Panc1 (cell line): ENCODE measurements around the gene COL4A3. TPM values are rescaled to one million over a fixed set of nuclear protein-coding genes. Genes with fewer than 3 reads are reported as not detected.

ENCODE experiments used
- ATAC-seq: fragments of 200-7000 bp; cut with Tn5 transposase; 2 replicates; pipeline ENCODE4 v1.9.1; 2020; ENCODE audit warnings: mild to moderate bottlenecking, moderate library complexity
- BruUV-seq: library from RNA; stranded (reverse); fragments of 400-500 nt; replicated peaks from 2 replicates; lab custom pipeline; 2021; lab: Mats Ljungman, UMichigan
- CTCF ChIA-PET: fragments of 300-600 bp; sonication (Branson Sonifier 250); formaldehyde crosslinking; loops from one replicate; lab custom pipeline; 2022; ENCODE audit warnings: antibody characterized with exemption; lab: Charles Lee
- POLR2A ChIA-PET: fragments of 300-600 bp; sonication (Branson Sonifier 250); formaldehyde crosslinking; loops from one replicate; lab custom pipeline; 2022; ENCODE audit warnings: antibody characterized with exemption; lab: Charles Lee
- DNase-seq: peaks from one replicate; pipeline ENCODE4 v3.0.0-alpha.2; 2010; ENCODE audit warnings: low read depth, low spot score
- H3K27ac ChIP-seq: 2 replicates; pipeline ENCODE4 v1.5.1; 2011; ENCODE audit warnings: mild to moderate bottlenecking, low read length, inconsistent platforms
- H3K27me3 ChIP-seq: fragments of 200-500 bp; sonication (Bioruptor generic); 2 replicates; pipeline ENCODE4 v1.6.0; 2014; ENCODE audit warnings: low read length, inconsistent platforms; ENCODE audit not compliant: control insufficient read depth, insufficient read depth
- H3K36me3 ChIP-seq: fragments of 200-500 bp; sonication (Bioruptor generic); 2 replicates; pipeline ENCODE4 v1.5.1; 2014; ENCODE audit warnings: inconsistent platforms, mild to moderate bottlenecking, low read length, moderate library complexity; ENCODE audit not compliant: control insufficient read depth, insufficient read depth
- H3K4me1 ChIP-seq: 2 replicates; pipeline ENCODE4 v1.5.1; 2011; ENCODE audit warnings: inconsistent platforms, mild to moderate bottlenecking, low read length, moderate library complexity; ENCODE audit not compliant: control insufficient read depth, insufficient read depth
- H3K4me3 ChIP-seq, 2 experiments: 2 replicates each; pipeline ENCODE4 v1.5.1; 2011 to 2012; ENCODE audit warnings: low read depth in 2 of 2, low read length in 2 of 2, mild to moderate bottlenecking in 2 of 2, inconsistent platforms in 1 of 2, moderate library complexity in 1 of 2
- H3K9me3 ChIP-seq: fragments of 200-500 bp; sonication (Bioruptor generic); 2 replicates; pipeline ENCODE4 v1.5.1; 2014; ENCODE audit warnings: low read depth, mild to moderate bottlenecking, inconsistent platforms, low read length, moderate library complexity; ENCODE audit not compliant: control insufficient read depth, insufficient read depth
- CTCF ChIP-seq: fragments of 450-650 bp; IDR thresholded peaks from 2 replicates; pipeline ENCODE4 v1.5.1; 2017; ENCODE audit warnings: mild to moderate bottlenecking
- POLR2AphosphoS5 ChIP-seq: IDR thresholded peaks from 2 replicates; pipeline ENCODE4 v1.6.1; 2012; ENCODE audit warnings: mild to moderate bottlenecking, low read depth, low read length, moderate library complexity
- REST ChIP-seq, 2 experiments: IDR thresholded peaks; 2 replicates each; pipeline ENCODE4 v1.6.1; 2011 to 2012; ENCODE audit warnings: low read depth in 2 of 2, control low read depth in 1 of 2, low read length in 1 of 2, mild to moderate bottlenecking in 1 of 2, moderate library complexity in 1 of 2; ENCODE audit not compliant: insufficient read depth in 1 of 2
- SIN3A ChIP-seq: IDR thresholded peaks from 2 replicates; pipeline ENCODE4 v1.6.1; 2012; ENCODE audit warnings: low read depth, mild to moderate bottlenecking, low read length, moderate library complexity, borderline replicate concordance; ENCODE audit not compliant: insufficient read depth
- TCF7L2 ChIP-seq: IDR thresholded peaks from 2 replicates; pipeline ENCODE4 v1.6.1; 2011; ENCODE audit warnings: mild to moderate bottlenecking, low read depth, low read length, inconsistent platforms
- in situ Hi-C: cut with HindIII; loops from 2 replicates; pipeline ENCODE4 v1.10.0; 2016; ENCODE audit warnings: low sequenced_read_pairs, low pct_unique_long_range_greater_than_20kb
- intact Hi-C: fragments of 100-400 bp; cut with micrococcal nuclease; formaldehyde crosslinking; loops from one replicate; pipeline ENCODE4 v1.10.0; 2022; ENCODE audit not compliant: unreplicated experiment
- total RNA-seq: library from RNA; stranded (reverse); gene quantifications from one replicate; pipeline ENCODE4 v1.2.1, GENCODE V29; 2021; ENCODE audit not compliant: unreplicated experiment

The COL4A3 gene
- total RNA-seq, 1 experiment from 2014 or later = 0.18 TPM

DNA sequence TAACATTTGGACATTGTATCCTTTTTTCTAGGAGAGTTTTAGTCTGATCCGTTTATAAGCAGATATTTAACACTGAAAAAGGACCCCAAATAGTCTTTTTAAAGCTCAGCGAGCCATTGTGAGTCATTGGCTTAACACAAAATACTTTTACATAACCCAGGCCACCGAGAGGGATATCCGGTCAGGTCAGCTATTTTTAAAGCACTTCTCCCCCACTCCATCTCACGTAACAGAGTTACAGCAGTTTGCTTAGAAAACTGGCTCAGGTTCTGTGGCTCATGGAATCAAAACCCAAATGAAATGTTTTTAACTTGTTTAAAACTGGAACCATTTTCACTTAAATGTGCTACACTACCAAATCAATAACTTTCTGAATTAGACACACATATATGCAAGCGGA lies 23.9 kb downstream of the COL4A3 start:
- DNase-seq = no peak
- H3K4me3 ChIP-seq = no peak overlapping the region
- no peaks in the 10 kb centered on the region for H3K4me1 ChIP-seq
- no peak for ATAC-seq
- intact Hi-C loops (no loop called here), in situ Hi-C loops (no loop called here)
- BruUV-seq = no TSS peak
- no peak for TF ChIP-seq REST (IDR thresholded peaks at IDR 0.05; ENCODE audit: insufficient read depth in 1 of 2, low read depth in 2 of 2, low read length in 1 of 2)
- H3K36me3 ChIP-seq = no peaks in the 10 kb centered on the region
- ChIA-PET POLR2A (no interaction called here), CTCF (no interaction called here)
- no peak overlapping the region for H3K27ac ChIP-seq
- no peaks in the 10 kb centered on the region for H3K9me3 ChIP-seq
- H3K27me3 ChIP-seq = no peaks in the 10 kb centered on the region; the same call in 1 of the 2 replicates

DNA sequence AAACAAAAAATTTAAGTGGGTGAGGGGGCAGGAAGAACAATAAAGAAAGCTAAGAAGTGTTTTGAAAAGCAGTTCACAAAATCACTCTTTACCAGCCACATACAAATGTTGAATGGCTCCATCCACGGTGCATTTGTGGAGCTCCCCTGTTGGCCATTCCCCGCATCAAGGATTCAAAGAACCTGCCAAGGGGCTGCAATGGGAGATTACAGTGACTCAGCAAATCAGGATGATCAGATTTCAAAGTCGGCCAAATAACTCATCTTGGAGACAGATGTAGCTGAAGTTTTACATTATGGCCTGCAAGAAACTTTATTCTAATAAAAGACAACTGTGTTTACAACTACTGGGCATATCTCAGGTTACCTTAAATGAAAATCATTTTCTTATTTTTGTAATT lies 26.9 kb downstream of the COL4A3 start:
- H3K36me3 ChIP-seq = no peaks in the 10 kb centered on the region
- H3K4me3 ChIP-seq = no peak overlapping the region
- no peaks in the 10 kb centered on the region; the same call in 1 of the 2 replicates for H3K27me3 ChIP-seq
- H3K27ac ChIP-seq = no peak overlapping the region
- H3K4me1 ChIP-seq = no peaks in the 10 kb centered on the region
- DNase-seq (no peak), ATAC-seq (no peak)
- TF ChIP-seq TCF7L2 (no peak), SIN3A (no peak), CTCF (no peak), POLR2AphosphoS5 (no peak), REST (IDR thresholded peaks at IDR 0.05; ENCODE audit: insufficient read depth in 1 of 2, low read depth in 2 of 2, low read length in 1 of 2) (no peak)
- in situ Hi-C loops = no loop called here
- POLR2A ChIA-PET = no interaction called here
- no peaks in the 10 kb centered on the region for H3K9me3 ChIP-seq
- CTCF ChIA-PET = no interaction called here
- intact Hi-C loops = no loop called here
- no TSS peak for BruUV-seq
